Inflammatory macrophage treated with lipopolysaccharide for 4 hours (primary cell): ENCODE results near the gene OTOG.

Experiments used
- DNase-seq: peaks from one replicate; pipeline ENCODE4 v3.0.0-alpha.2; 2020

The OTOG gene

GRCh38 chr11:17590463-17590862, 43.4 kb downstream of the OTOG start:
- DNase-seq, result no peak

- DNase-seq, result no peak
Measured at GRCh38 chr11:17591293-17591692, 44.2 kb downstream of the OTOG start.

- DNase-seq, result no peak
Measured at GRCh38 chr11:17593466-17594245, 46.6 kb downstream of the OTOG start.

- no peak for DNase-seq
Measured at GRCh38 chr11:17594686-17595192, 47.7 kb downstream of the OTOG start.

- DNase-seq, result no peak
Measured at GRCh38 chr11:17595526-17596309, 48.7 kb downstream of the OTOG start.

GRCh38 chr11:17596310-17596669, 49.2 kb downstream of the OTOG start:
- DNase-seq, result no peak

- DNase-seq, result no peak
Measured at GRCh38 chr11:17596711-17597110, 49.7 kb downstream of the OTOG start.

GRCh38 chr11:17597770-17598169, 50.7 kb downstream of the OTOG start:
- no peak for DNase-seq

GRCh38 chr11:17598700-17599459, 51.8 kb downstream of the OTOG start:
- peak; percentile 55 for DNase-seq

- DNase-seq, result no peak
Measured at GRCh38 chr11:17599460-17599925, 52.4 kb downstream of the OTOG start.

GRCh38 chr11:17600316-17601255, 53.5 kb downstream of the OTOG start:
- DNase-seq, result no peak

- DNase-seq, result no peak
Measured at GRCh38 chr11:17601256-17601671, 54.2 kb downstream of the OTOG start.

GRCh38 chr11:17601676-17602075, 54.6 kb downstream of the OTOG start:
- DNase-seq, result no peak

- no peak for DNase-seq
Measured at GRCh38 chr11:17602105-17603001, 55.3 kb downstream of the OTOG start.

GRCh38 chr11:17603056-17603825, 56.2 kb downstream of the OTOG start:
- DNase-seq, result no peak

- no peak for DNase-seq
Measured at GRCh38 chr11:17604201-17604914, 57.3 kb downstream of the OTOG start.

- no peak for DNase-seq
Measured at GRCh38 chr11:17604915-17605233, 57.8 kb downstream of the OTOG start.

GRCh38 chr11:17605651-17606122, 58.6 kb downstream of the OTOG start:
- no peak for DNase-seq
